HepG2 (cell line): ENCODE measurements around the gene FRMD4A. TPM values are rescaled to one million over a fixed set of nuclear protein-coding genes. Genes with fewer than 3 reads are reported as not detected.

Experiments
- ATAC-seq: fragments of 200-7000 bp; cut with Tn5 transposase; 3 replicates; pipeline ENCODE4 v1.9.1; 2020; ENCODE audit warnings: mild to moderate bottlenecking, moderate library complexity
- BruUV-seq: library from RNA; stranded (reverse); fragments of 400-500 nt; replicated peaks from 2 replicates; lab custom pipeline; 2021; lab: Mats Ljungman, UMichigan
- CTCF ChIA-PET: fragments of 300-600 bp; formaldehyde crosslinking; extraction: SDS; loops from one replicate; lab custom pipeline; 2021; ENCODE audit warnings: low total read pairs, inconsistent platforms, low intra/inter-chr PET ratio; lab: Yijun Ruan, JAX
- POLR2A ChIA-PET: fragments of 350-600 bp; sonication (Branson Sonifier 250); formaldehyde crosslinking; loops from one replicate; lab custom pipeline; 2020; ENCODE audit warnings: antibody characterized with exemption, inconsistent platforms; lab: Yijun Ruan, JAX
- DNase-seq: peaks from one replicate; pipeline ENCODE4 v3.0.0-alpha.2; 2015; ENCODE audit warnings: low spot score
- FAIRE-seq: peaks from 3 replicates; lab custom pipeline; 2011; peaks lifted over from hg19 to GRCh38; lab: Jason Lieb, UNC
- H2AFZ ChIP-seq: one replicate; pipeline ENCODE4 v1.6.1; 2011; ENCODE audit warnings: low read length, inconsistent platforms
- H3K27ac ChIP-seq: fragments of 300-600 bp; 3 replicates; pipeline ENCODE4 v1.8.0; 2011; ENCODE audit warnings: mixed run types, mild to moderate bottlenecking, mixed read lengths, low read length, inconsistent platforms; ENCODE audit not compliant: insufficient read depth; ENCODE audit errors: extremely low read length
- H3K27me3 ChIP-seq, 2 experiments: fragments of 200-600 bp in 1 of 2; 2 replicates in 1 of 2; 3 replicates in 1 of 2; pipeline versions ENCODE4 v1.6.0 to v1.8.0; 2011; ENCODE audit warnings: low read length in 2 of 2, mild to moderate bottlenecking in 2 of 2, moderate library complexity in 2 of 2, inconsistent platforms in 1 of 2; ENCODE audit not compliant: insufficient read depth in 2 of 2, control insufficient read depth in 1 of 2
- H3K36me3 ChIP-seq, 2 experiments: fragments of 200-600 bp in 1 of 2; replicated peaks in 1 of 2; 2 replicates in 1 of 2; 3 replicates in 1 of 2; pipeline versions ENCODE4 v1.5.1 to v1.8.0; 2011; ENCODE audit warnings: low read length in 2 of 2, inconsistent platforms in 1 of 2; ENCODE audit not compliant: insufficient read depth in 2 of 2, control insufficient read depth in 1 of 2
- H3K4me1 ChIP-seq: 2 replicates; pipeline ENCODE4 v1.5.1; 2012; ENCODE audit warnings: low read length, inconsistent platforms; ENCODE audit not compliant: insufficient read depth
- H3K4me2 ChIP-seq: 2 replicates; pipeline ENCODE4 v1.6.0; 2011; ENCODE audit warnings: low read depth, low read length, inconsistent platforms
- H3K4me3 ChIP-seq, 3 experiments: fragments of 200-600 bp in 1 of 3; sonication (generic), shearing (Covaris generic) in 1 of 3; replicated peaks in 1 of 3; 2 replicates each; pipeline ENCODE4 v1.5.1; 2011 to 2016; ENCODE audit warnings: low read length in 3 of 3, inconsistent platforms in 2 of 3, low read depth in 2 of 3, mild to moderate bottlenecking in 2 of 3, control low read depth in 1 of 3, mixed read lengths in 1 of 3; ENCODE audit not compliant: insufficient read depth in 1 of 3
- H3K79me2 ChIP-seq: one replicate; pipeline ENCODE4 v1.6.1; 2011; ENCODE audit warnings: low read length, inconsistent platforms; ENCODE audit not compliant: insufficient read depth
- H3K9ac ChIP-seq: 2 replicates; pipeline ENCODE4 v1.6.0; 2011; ENCODE audit warnings: mild to moderate bottlenecking, low read depth, low read length, inconsistent platforms; ENCODE audit not compliant: insufficient read depth
- H3K9me3 ChIP-seq: 2 replicates; pipeline ENCODE4 v1.5.1; 2012; ENCODE audit warnings: mild to moderate bottlenecking, low read length
- H4K20me1 ChIP-seq: 2 replicates; pipeline ENCODE4 v1.6.0; 2011; ENCODE audit warnings: inconsistent platforms, mild to moderate bottlenecking, low read length, moderate library complexity; ENCODE audit not compliant: insufficient read depth
- CCAR2 ChIP-seq: fragments of 200-400 bp; formaldehyde crosslinking; optimal IDR thresholded peaks from 2 replicates; pipeline ENCODE3; 2018; ENCODE audit warnings: low read depth, mild to moderate bottlenecking, low read length, moderate library complexity
- HMGXB4 ChIP-seq, 2 experiments: sonication (generic) in 1 of 2; formaldehyde crosslinking in 1 of 2; IDR thresholded peaks; 2 replicates each; pipeline versions ENCODE4 v1.4.0 to v1.6.1; 2018 to 2020; ENCODE audit warnings: missing genetic modification reagents in 2 of 2, borderline replicate concordance in 1 of 2, low read depth in 1 of 2, mild to moderate bottlenecking in 1 of 2, missing biosample characterization in 1 of 2
- KDM5A ChIP-seq: fragments of 200-600 bp; sonication (generic); IDR thresholded peaks from 2 replicates; pipeline ENCODE4 v1.7.0; 2018; ENCODE audit warnings: antibody characterized with exemption, mild to moderate bottlenecking, low read length, borderline replicate concordance
- KLF6 ChIP-seq: IDR thresholded peaks from 2 replicates; pipeline ENCODE4 v1.8.0; 2016; ENCODE audit warnings: missing biosample characterization, missing genetic modification reagents
- MAFK ChIP-seq, 2 experiments: IDR thresholded peaks in 1 of 2; conservative IDR thresholded peaks in 1 of 2; 2 replicates each; pipeline ENCODE4 v1.6.1; 2011; ENCODE audit warnings: improper control_type of control experiment in 2 of 2, low read length in 2 of 2
- MXD1 ChIP-seq: sonication (generic); formaldehyde crosslinking; IDR thresholded peaks from 2 replicates; pipeline ENCODE4 v1.4.0; 2020; ENCODE audit warnings: mild to moderate bottlenecking, missing genetic modification reagents
- NR2F6 ChIP-seq, 2 experiments: IDR thresholded peaks; 2 replicates each; pipeline ENCODE4 v1.6.1; 2016; ENCODE audit warnings: antibody characterized with exemption in 1 of 2, mild to moderate bottlenecking in 1 of 2
- TBX3 ChIP-seq: fragments of 450-650 bp; IDR thresholded peaks from 2 replicates; pipeline ENCODE4 v1.6.1; 2017; ENCODE audit warnings: antibody characterized with exemption, mild to moderate bottlenecking, inconsistent platforms, borderline replicate concordance
- TIGD3 ChIP-seq: sonication (generic); formaldehyde crosslinking; IDR thresholded peaks from 2 replicates; pipeline ENCODE4 v1.5.1; 2020; ENCODE audit warnings: mild to moderate bottlenecking, missing genetic modification reagents, borderline replicate concordance
- ZBTB14 ChIP-seq: sonication (generic); formaldehyde crosslinking; IDR thresholded peaks from 2 replicates; pipeline ENCODE4 v1.4.0; 2020; ENCODE audit warnings: missing genetic modification reagents
- ZBTB46 ChIP-seq: sonication (generic); formaldehyde crosslinking; IDR thresholded peaks from 2 replicates; pipeline ENCODE4 v1.4.0; 2020; ENCODE audit warnings: mild to moderate bottlenecking, missing genetic modification reagents, borderline replicate concordance
- ZFP62 ChIP-seq: sonication (generic); formaldehyde crosslinking; IDR thresholded peaks from 2 replicates; pipeline ENCODE4 v1.4.0; 2020; ENCODE audit warnings: missing genetic modification reagents
- ZNF263 ChIP-seq: sonication (generic); formaldehyde crosslinking; IDR thresholded peaks from 2 replicates; pipeline ENCODE4 v1.4.0; 2020; ENCODE audit warnings: missing genetic modification reagents
- ZNF274 ChIP-seq: sonication (generic); formaldehyde crosslinking; IDR thresholded peaks from 2 replicates; pipeline ENCODE4 v1.5.1; 2020; ENCODE audit warnings: mild to moderate bottlenecking, missing genetic modification reagents
- ZNF432 ChIP-seq: sonication (generic); formaldehyde crosslinking; IDR thresholded peaks from 2 replicates; pipeline ENCODE4 v1.5.0; 2020; ENCODE audit warnings: missing genetic modification reagents, mild to moderate bottlenecking, borderline replicate concordance
- ZNF451 ChIP-seq: sonication (generic); formaldehyde crosslinking; IDR thresholded peaks from 2 replicates; pipeline ENCODE4 v1.5.0; 2020; ENCODE audit warnings: mild to moderate bottlenecking, missing genetic modification reagents
- ZNF703 ChIP-seq: sonication (generic); formaldehyde crosslinking; IDR thresholded peaks from 2 replicates; pipeline ENCODE4 v1.5.1; 2020; ENCODE audit warnings: missing genetic modification reagents, mild to moderate bottlenecking, moderate library complexity, borderline replicate concordance
- WGBS: methylation state at CpG from one replicate; pipeline ENCODE4 v1.1.6; 2017; ENCODE audit warnings: low lambda C conversion rate; 5-methylcytosine and 5-hydroxymethylcytosine counted together
- in situ Hi-C: cut with HindIII; loops from 2 replicates; pipeline ENCODE4 v1.10.0; 2017; ENCODE audit warnings: low pct_unique_long_range_greater_than_20kb; ENCODE audit not compliant: extremely low pct_ligation_motif_present
- intact Hi-C: fragments of 100-400 bp; cut with micrococcal nuclease; formaldehyde crosslinking; loops from one replicate; pipeline ENCODE4 v1.10.0; 2022; ENCODE audit not compliant: unreplicated experiment
- polyA plus RNA-seq, 8 experiments: library from polyadenylated mRNA; depleted of rRNA in 3 of 8; stranded (reverse) in 7 of 8; unstranded in 1 of 8; fragments of >200 nt; fragmentation: Illumina TruSeq in 4 of 8; extraction: Trizol in 4 of 8; gene quantifications; 2 replicates each; pipeline versions ENCODE4 v1.2.1 to v1.2.3, GENCODE V29; 2011 to 2016; ENCODE audit warnings: low read depth in 4 of 8, missing spikeins in 1 of 8, mixed read lengths in 1 of 8; ENCODE audit not compliant: insufficient read depth in 1 of 8
- total RNA-seq, 5 experiments: library from RNA; depleted of rRNA; stranded (reverse); fragments of >200 nt; fragmentation: Illumina TruSeq; extraction: Trizol; gene quantifications; 2 replicates each; pipeline ENCODE4 v1.2.3, GENCODE V29; 2016; ENCODE audit warnings: low read depth in 1 of 5

Gene FRMD4A
- total and polyA plus RNA-seq, 2 of the 13 experiments (the other 11 are each of a cell fraction or from before 2014, with no cell fraction given): 0.09 to 0.26 TPM

- CTCF ChIA-PET: no interaction called here
Measured at GRCh38 chr10:14345262-14345661, 14.5 kb upstream of the FRMD4A start.

More at GRCh38 chr10:14345262-14345661, 14.5 kb upstream of the FRMD4A start:
- no peak for ATAC-seq
- WGBS: 14% methylated on average over 2 of the region's 2 CpGs
- in situ Hi-C loops: no loop called here
- no TSS peak for BruUV-seq
- H3K4me1 ChIP-seq: no peaks in the 10 kb centered on the region
- no peaks in the 10 kb centered on the region for H3K36me3 ChIP-seq
- TF ChIP-seq ZNF451 (CRISPR knock-in tag) (no peak), NR2F6 (IDR thresholded peaks at IDR 0.05) (no peak), NR2F6 (CRISPR knock-in tag; IDR thresholded peaks at IDR 0.05) (no peak), TBX3 (no peak), HMGXB4 (CRISPR knock-in tag; IDR thresholded peaks at IDR 0.05; ENCODE audit: borderline replicate concordance in 1 of 2, low read depth in 1 of 2) (no peak), TIGD3 (no peak), ZBTB46 (CRISPR knock-in tag) (no peak), MXD1 (CRISPR knock-in tag) (no peak), CCAR2 (no peak), KLF6 (CRISPR knock-in tag) (no peak), ZFP62 (CRISPR knock-in tag) (no peak), ZNF274 (CRISPR knock-in tag) (no peak), MAFK (conservative IDR thresholded peaks at IDR 0.05 in 1 of 2, IDR thresholded peaks at IDR 0.05 in 1 of 2; ENCODE audit: low read length in 2 of 2) (no peak), KDM5A (no peak), ZNF432 (no peak), ZNF263 (CRISPR knock-in tag) (no peak), ZBTB14 (CRISPR knock-in tag) (no peak), ZNF703 (CRISPR knock-in tag) (no peak)
- no peak overlapping the region for H3K27ac ChIP-seq
- H3K4me2 ChIP-seq: no peak overlapping the region
- no peak overlapping the region for H2AFZ ChIP-seq
- H4K20me1 ChIP-seq: no peaks in the 10 kb centered on the region
- H3K27me3 ChIP-seq: peaks cover 0 to 3% of the 10 kb centered on the region in 2 experiments; a peak in 2 of 5 replicates
- intact Hi-C loops: no loop called here
- H3K79me2 ChIP-seq: no peaks in the 10 kb centered on the region
- no peaks in the 10 kb centered on the region for H3K9me3 ChIP-seq
- H3K4me3 ChIP-seq: no peak overlapping the region
- FAIRE-seq: no peak
- H3K9ac ChIP-seq: no peak overlapping the region
- no peak for DNase-seq
- POLR2A ChIA-PET: no interaction called here
